Epithelial cell of umbilical artery (primary cell): ENCODE measurements around the gene UBE2L6. TPM values are rescaled to one million over a fixed set of nuclear protein-coding genes. Genes with fewer than 3 reads are reported as not detected.

Experiments
- total RNA-seq: library from RNA; depleted of rRNA; stranded (reverse); fragments of >200 nt; gene quantifications from 2 replicates; pipeline ENCODE4 v1.2.3, GENCODE V29; 2014

UBE2L6 gene
- total RNA-seq: 17.9 and 76.9 TPM in 2 replicates

GRCh38 chr11:57567515-57568329 lies at the start of gene UBE2L6:
Gene UBE2L6, minus strand, starts transcription at chr11:57567672. Its CDS starts 61 bp downstream, at chr11:57567611.

GRCh38 chr11:57597461-57597915 lies 30.0 kb upstream of the UBE2L6 start, which contains the start of gene SERPING1:
Gene SERPING1, plus strand, starts transcription at chr11:57597685. Its CDS starts 586 bp downstream, at chr11:57598271.

GRCh38 chr11:57536947-57537619 lies 30.4 kb downstream of the UBE2L6 start, which contains the start of gene SMTNL1:
Gene SMTNL1, plus strand, starts transcription at chr11:57537595. Its CDS starts 5,048 bp downstream, at chr11:57542643.

GRCh38 chr11:57530596-57531507 lies 36.6 kb downstream of the UBE2L6 start, which contains the start of gene TIMM10:
Gene TIMM10, minus strand, starts transcription at chr11:57530754. Its CDS starts 565 bp downstream, at chr11:57530189.

GRCh38 chr11:57515332-57516060 lies 52.0 kb downstream of the UBE2L6 start, which contains the start of gene SLC43A1:
Gene SLC43A1, minus strand, starts transcription at chr11:57515702. Its CDS starts 1,591 bp downstream, at chr11:57514111.

Other genes starting within 250 kb of the UBE2L6 start
- 60.0 and 84.8 TPM in 2 replicates for gene TNKS1BP1, start 242.7 kb downstream of the UBE2L6 start, total RNA-seq
- gene SSRP1, start 231.8 kb downstream of the UBE2L6 start, total RNA-seq: 83.5 and 83.6 TPM in 2 replicates
- gene P2RX3, start 229.3 kb downstream of the UBE2L6 start, total RNA-seq: not detected in 2 replicates
- gene PRG3, start 186.5 kb downstream of the UBE2L6 start, total RNA-seq: not detected in 2 replicates
- 0.30 TPM in 1 of 2 replicates, not detected in the other for gene PRG2, start 177.0 kb downstream of the UBE2L6 start, total RNA-seq
- 75.7 and 82.2 TPM in 2 replicates for gene SLC43A3, start 140.6 kb downstream of the UBE2L6 start, total RNA-seq
- gene RTN4RL2, start 107.1 kb downstream of the UBE2L6 start, total RNA-seq: under 0.01 and 0.15 TPM in 2 replicates
- gene SLC43A1, start 52.0 kb downstream of the UBE2L6 start, total RNA-seq: 13.6 and 17.2 TPM in 2 replicates
- 65.0 and 81.3 TPM in 2 replicates for gene TIMM10, start 36.9 kb downstream of the UBE2L6 start, total RNA-seq
- not detected in 2 replicates for gene SMTNL1, start 30.1 kb downstream of the UBE2L6 start, total RNA-seq
- gene SERPING1, start 30.0 kb upstream of the UBE2L6 start, total RNA-seq: under 0.01 and 0.46 TPM in 2 replicates
- gene YPEL4, start 82.2 kb upstream of the UBE2L6 start, total RNA-seq: under 0.01 TPM in 1 of 2 replicates, not detected in the other
- 28.3 and 31.5 TPM in 2 replicates for gene CLP1, start 90.1 kb upstream of the UBE2L6 start, total RNA-seq
- gene ZDHHC5, start 100.4 kb upstream of the UBE2L6 start, total RNA-seq: 24.7 and 33.3 TPM in 2 replicates
- gene MED19, start 144.5 kb upstream of the UBE2L6 start, total RNA-seq: 19.5 and 19.8 TPM in 2 replicates
- 44.2 and 53.6 TPM in 2 replicates for gene TMX2, start 144.9 kb upstream of the UBE2L6 start, total RNA-seq
- gene SELENOH, start 173.8 kb upstream of the UBE2L6 start, total RNA-seq: 106 and 115 TPM in 2 replicates
- not detected in 2 replicates for gene BTBD18, start 184.1 kb upstream of the UBE2L6 start, total RNA-seq
- 172 and 178 TPM in 2 replicates for gene CTNND1, start 194.1 kb upstream of the UBE2L6 start, total RNA-seq